Progenitor cell of endocrine pancreas (in vitro differentiated cells): Measurements from ENCODE around the gene CNOT6. TPM values are rescaled to one million over a fixed set of nuclear protein-coding genes. Genes with fewer than 3 reads are reported as not detected.

Experiments used
- DNase-seq: peaks from one replicate; pipeline ENCODE4 v3.0.0; 2021; ENCODE audit warnings: low spot score; ENCODE audit not compliant: unreplicated experiment
- H3K27ac Mint-ChIP-seq: 2 replicates; pipeline ENCODE4 v1.8.0; 2021; ENCODE audit warnings: mild to moderate bottlenecking, moderate library complexity, mixed read lengths
- H3K27me3 Mint-ChIP-seq: 2 replicates; pipeline ENCODE4 v1.8.0; 2021; ENCODE audit warnings: mixed read lengths
- H3K36me3 Mint-ChIP-seq: 2 replicates; pipeline ENCODE4 v1.8.0; 2022; ENCODE audit warnings: mixed read lengths; ENCODE audit not compliant: insufficient read depth
- H3K4me1 Mint-ChIP-seq: 2 replicates; pipeline ENCODE4 v1.8.0; 2021; ENCODE audit warnings: low read depth, mixed read lengths
- H3K4me3 Mint-ChIP-seq: 2 replicates; pipeline ENCODE4 v1.8.0; 2021; ENCODE audit warnings: low read depth, mild to moderate bottlenecking, moderate library complexity, mixed read lengths
- H3K9me3 Mint-ChIP-seq: 2 replicates; pipeline ENCODE4 v1.8.0; 2021; ENCODE audit warnings: low read depth, mixed read lengths
- total RNA-seq: library from RNA; stranded (reverse); gene quantifications from 2 replicates; pipeline ENCODE4 v1.2.1, GENCODE V29; 2021
- TF ChIP-seq, protein P1 (sequence below): fragments of 200-600 bp; sonication (generic); IDR thresholded peaks from one replicate; pipeline ENCODE4 v1.5.0; 2021; ENCODE audit warnings: antibody characterized with exemption, mild to moderate bottlenecking; ENCODE audit not compliant: unreplicated experiment

The CNOT6 gene
- total RNA-seq, 1 donor from 2014 or later: 70.4 TPM

DNA sequence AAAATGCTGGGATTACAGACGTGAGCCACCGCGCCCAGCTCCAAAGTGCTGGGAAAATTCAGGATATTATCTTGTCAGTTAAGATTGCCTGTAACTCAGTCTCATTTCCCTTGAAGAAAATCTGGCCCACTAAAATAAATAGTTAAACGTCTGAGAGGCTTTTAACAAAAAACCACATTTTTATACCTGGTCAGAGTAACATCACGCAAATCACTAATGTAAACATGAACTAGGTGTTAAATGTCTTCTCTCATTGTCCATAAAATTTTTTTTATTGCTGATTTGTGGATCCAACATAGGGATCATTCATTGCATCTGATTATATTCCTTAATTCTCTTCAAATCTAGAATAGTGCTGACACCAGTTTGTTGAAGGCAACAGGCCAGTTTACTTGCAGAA lies 22.3 kb downstream of the CNOT6 start:
- no peak for DNase-seq
- Mint-ChIP-seq H3K36me3 (peaks cover 9% of the 10 kb centered on the region), H3K27ac (peak overlapping the region; percentile 17), H3K4me3 (no peak overlapping the region), H3K4me1 (peaks cover 15% of the 10 kb centered on the region), H3K9me3 (no peaks in the 10 kb centered on the region), H3K27me3 (no peaks in the 10 kb centered on the region)
- TF ChIP-seq, protein P1, sequence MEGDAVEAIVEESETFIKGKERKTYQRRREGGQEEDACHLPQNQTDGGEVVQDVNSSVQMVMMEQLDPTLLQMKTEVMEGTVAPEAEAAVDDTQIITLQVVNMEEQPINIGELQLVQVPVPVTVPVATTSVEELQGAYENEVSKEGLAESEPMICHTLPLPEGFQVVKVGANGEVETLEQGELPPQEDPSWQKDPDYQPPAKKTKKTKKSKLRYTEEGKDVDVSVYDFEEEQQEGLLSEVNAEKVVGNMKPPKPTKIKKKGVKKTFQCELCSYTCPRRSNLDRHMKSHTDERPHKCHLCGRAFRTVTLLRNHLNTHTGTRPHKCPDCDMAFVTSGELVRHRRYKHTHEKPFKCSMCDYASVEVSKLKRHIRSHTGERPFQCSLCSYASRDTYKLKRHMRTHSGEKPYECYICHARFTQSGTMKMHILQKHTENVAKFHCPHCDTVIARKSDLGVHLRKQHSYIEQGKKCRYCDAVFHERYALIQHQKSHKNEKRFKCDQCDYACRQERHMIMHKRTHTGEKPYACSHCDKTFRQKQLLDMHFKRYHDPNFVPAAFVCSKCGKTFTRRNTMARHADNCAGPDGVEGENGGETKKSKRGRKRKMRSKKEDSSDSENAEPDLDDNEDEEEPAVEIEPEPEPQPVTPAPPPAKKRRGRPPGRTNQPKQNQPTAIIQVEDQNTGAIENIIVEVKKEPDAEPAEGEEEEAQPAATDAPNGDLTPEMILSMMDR: no peak

- Mint-ChIP-seq H3K36me3 (peaks cover 4% of the 10 kb centered on the region), H3K4me1 (peaks cover 29% of the 10 kb centered on the region), H3K27ac (no peak overlapping the region), H3K4me3 (no peak overlapping the region), H3K9me3 (no peaks in the 10 kb centered on the region), H3K27me3 (no peaks in the 10 kb centered on the region)
- no peak for DNase-seq
- TF ChIP-seq, protein P1: no peak
These were observed 24.9 kb downstream of the CNOT6 start for GRCh38 chr5:180519098-180519497.

DNA sequence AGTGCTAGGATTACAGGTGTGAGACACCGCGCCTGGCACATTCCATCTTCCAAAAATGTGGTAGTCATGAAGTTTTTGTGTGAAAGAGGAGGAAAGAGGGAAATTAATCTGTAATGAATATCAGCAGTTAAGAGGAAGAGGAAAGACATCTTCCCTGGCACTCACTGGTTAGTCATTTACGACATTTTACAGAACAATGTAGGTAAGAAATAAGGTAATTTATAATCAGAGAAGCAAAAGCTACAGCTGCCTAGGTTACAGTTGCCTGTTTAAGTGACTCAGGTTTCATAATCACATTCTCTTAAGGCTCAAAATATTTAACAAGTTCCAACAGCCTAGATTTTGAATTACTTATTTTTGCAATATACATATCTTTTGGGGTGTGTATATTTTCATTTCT lies 26.9 kb downstream of the CNOT6 start:
- Mint-ChIP-seq H3K27me3 (no peaks in the 10 kb centered on the region), H3K4me1 (peaks cover 24% of the 10 kb centered on the region), H3K36me3 (peaks cover 2% of the 10 kb centered on the region), H3K27ac (no peak overlapping the region), H3K9me3 (no peaks in the 10 kb centered on the region), H3K4me3 (no peak overlapping the region)
- no peak for DNase-seq
- TF ChIP-seq, protein P1: no peak

- DNase-seq: no peak
- peaks cover 20% of the 10 kb centered on the region for H3K4me1 Mint-ChIP-seq
- TF ChIP-seq, protein P1: no peak
- H3K9me3 Mint-ChIP-seq: no peaks in the 10 kb centered on the region
- no peaks in the 10 kb centered on the region for H3K27me3 Mint-ChIP-seq
- H3K27ac Mint-ChIP-seq: peak overlapping the region; percentile 8
- H3K4me3 Mint-ChIP-seq: no peak overlapping the region
- H3K36me3 Mint-ChIP-seq: peaks cover 3% of the 10 kb centered on the region
These were observed 27.4 kb downstream of the CNOT6 start for GRCh38 chr5:180521591-180521990.

- H3K27me3 Mint-ChIP-seq: no peaks in the 10 kb centered on the region
- peaks cover 18% of the 10 kb centered on the region for H3K4me1 Mint-ChIP-seq
- H3K27ac Mint-ChIP-seq: peak overlapping the region; percentile 68
- no peak for DNase-seq
- TF ChIP-seq, protein P1: no peak
- H3K9me3 Mint-ChIP-seq: no peaks in the 10 kb centered on the region
- H3K4me3 Mint-ChIP-seq: no peak overlapping the region
- peaks cover 3% of the 10 kb centered on the region for H3K36me3 Mint-ChIP-seq
These were observed 28.2 kb downstream of the CNOT6 start for GRCh38 chr5:180522330-180522729.
